Sigmoid colon (tissue), 7 donors: ENCODE results near the gene AKAP8. TPM values are rescaled to one million over a fixed set of nuclear protein-coding genes. Genes with fewer than 3 reads are reported as not detected.
"Not testable (repeated sequence)": the region's sequence is repeated elsewhere in the genome, so short reads cannot be mapped to it uniquely, and the experiment has no call there.

Experiments
- DNase-seq: peaks from one replicate; pipeline ENCODE4 v3.0.0-alpha.2; 2019
- H3K27ac ChIP-seq, 4 donors: fragments of 200-600 bp; sonication (generic); one replicate each; pipeline ENCODE4 v1.5.1; 2016 to 2019; ENCODE audit warnings: mild to moderate bottlenecking in 1 of 4
- H3K27me3 ChIP-seq, 3 donors: fragments of 200-600 bp; sonication (generic); one replicate each; pipeline ENCODE4 v1.5.1; 2019; ENCODE audit warnings: mild to moderate bottlenecking in 1 of 3
- H3K36me3 ChIP-seq, 4 donors: fragments of 200-600 bp; sonication (generic); one replicate each; pipeline ENCODE4 v1.5.1; 2016 to 2019
- H3K4me1 ChIP-seq, 4 donors: fragments of 200-600 bp; sonication (generic); one replicate each; pipeline ENCODE4 v1.5.1; 2017 to 2019
- H3K4me3 ChIP-seq, 4 donors: fragments of 200-600 bp; sonication (generic); one replicate each; pipeline ENCODE4 v1.5.1; 2017 to 2019; ENCODE audit warnings: mild to moderate bottlenecking in 2 of 4, moderate library complexity in 1 of 4
- H3K9me3 ChIP-seq, 4 donors: fragments of 200-600 bp in 3 of 4; sonication (generic) in 3 of 4; one replicate each; pipeline versions ENCODE4 v1.5.1 to v1.6.1; 2013 to 2019
- EP300 ChIP-seq, 4 donors: sonication (generic); formaldehyde crosslinking; IDR thresholded peaks; one replicate each; pipeline ENCODE4 v1.6.1; 2017; ENCODE audit warnings: antibody characterized with exemption in 4 of 4
- POLR2A ChIP-seq, 2 donors: fragments of 450-650 bp; IDR thresholded peaks; one replicate each; pipeline ENCODE4 v1.6.1; 2016; ENCODE audit warnings: antibody characterized with exemption in 2 of 2, mild to moderate bottlenecking in 2 of 2, moderate library complexity in 2 of 2
- POLR2AphosphoS5 ChIP-seq, 4 donors: sonication (generic); formaldehyde crosslinking; IDR thresholded peaks; one replicate each; pipeline ENCODE4 v1.6.1; 2017; ENCODE audit warnings: antibody characterized with exemption in 4 of 4
- WGBS, 2 donors: extraction: QIAGEN DNeasy Blood & Tissue Kit; methylation state at CpG; one replicate each; pipeline ENCODE4 v1.1.7; 2013; 5-methylcytosine and 5-hydroxymethylcytosine counted together
- intact Hi-C: fragments of 100-400 bp; cut with DNase I; formaldehyde crosslinking; loops from one replicate; pipeline ENCODE4 v1.15.1; 2023
- polyA plus RNA-seq, 3 donors: library from polyadenylated mRNA; stranded (reverse); fragments of 200-250 nt; gene quantifications; one replicate each; pipeline ENCODE4 v1.2.3, GENCODE V29; 2013
- total RNA-seq, 4 donors: library from RNA; depleted of rRNA; stranded (reverse); fragments of >200 nt; gene quantifications; one replicate each; pipeline ENCODE4 v1.1.0, GENCODE V29; 2016
- TF ChIP-seq, protein P1 (sequence below), 4 experiments: fragments of 450-650 bp in 3 of 4; fragments of 200-600 bp in 1 of 4; IDR thresholded peaks; one replicate each; pipeline ENCODE4 v1.5.1; 2016 to 2019; ENCODE audit warnings: antibody characterized with exemption in 4 of 4, mild to moderate bottlenecking in 3 of 4, moderate library complexity in 2 of 4
- donor health status: healthy with polysubstance abuse.
- donor health status: Bipolar disorder and iron deficiency.
- donor health status: healthy.

The AKAP8 gene
- total and polyA plus RNA-seq, 7 donors, result 11.4 to 43.8 (median 19.8) TPM

- Histone ChIP-seq H3K27me3 (no peaks in the 10 kb centered on the region), H3K9me3 (no peaks in the 10 kb centered on the region), H3K4me3 (no peak overlapping the region), H3K36me3 (peaks cover 55 to 100% (median 82%) of the 10 kb centered on the region in 4 donors), H3K4me1 (peaks cover 0 to 9% (median 5%) of the 10 kb centered on the region in 4 donors), H3K27ac (no peak overlapping the region)
- TF ChIP-seq, protein P1, sequence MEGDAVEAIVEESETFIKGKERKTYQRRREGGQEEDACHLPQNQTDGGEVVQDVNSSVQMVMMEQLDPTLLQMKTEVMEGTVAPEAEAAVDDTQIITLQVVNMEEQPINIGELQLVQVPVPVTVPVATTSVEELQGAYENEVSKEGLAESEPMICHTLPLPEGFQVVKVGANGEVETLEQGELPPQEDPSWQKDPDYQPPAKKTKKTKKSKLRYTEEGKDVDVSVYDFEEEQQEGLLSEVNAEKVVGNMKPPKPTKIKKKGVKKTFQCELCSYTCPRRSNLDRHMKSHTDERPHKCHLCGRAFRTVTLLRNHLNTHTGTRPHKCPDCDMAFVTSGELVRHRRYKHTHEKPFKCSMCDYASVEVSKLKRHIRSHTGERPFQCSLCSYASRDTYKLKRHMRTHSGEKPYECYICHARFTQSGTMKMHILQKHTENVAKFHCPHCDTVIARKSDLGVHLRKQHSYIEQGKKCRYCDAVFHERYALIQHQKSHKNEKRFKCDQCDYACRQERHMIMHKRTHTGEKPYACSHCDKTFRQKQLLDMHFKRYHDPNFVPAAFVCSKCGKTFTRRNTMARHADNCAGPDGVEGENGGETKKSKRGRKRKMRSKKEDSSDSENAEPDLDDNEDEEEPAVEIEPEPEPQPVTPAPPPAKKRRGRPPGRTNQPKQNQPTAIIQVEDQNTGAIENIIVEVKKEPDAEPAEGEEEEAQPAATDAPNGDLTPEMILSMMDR (IDR thresholded peaks at IDR 0.05), result no peak
- TF ChIP-seq EP300 (IDR thresholded peaks at IDR 0.05) (no peak), POLR2AphosphoS5 (IDR thresholded peaks at IDR 0.05) (no peak), POLR2A (IDR thresholded peaks at IDR 0.05) (no peak)
- 96% methylated on average over 35 of the region's 35 CpGs for WGBS, 2 donors
- DNase-seq, result no peak
- intact Hi-C loops, result no loop called here
Observed at GRCh38 chr19:15368798-15369593, 10.6 kb downstream of the AKAP8 start.

DNA sequence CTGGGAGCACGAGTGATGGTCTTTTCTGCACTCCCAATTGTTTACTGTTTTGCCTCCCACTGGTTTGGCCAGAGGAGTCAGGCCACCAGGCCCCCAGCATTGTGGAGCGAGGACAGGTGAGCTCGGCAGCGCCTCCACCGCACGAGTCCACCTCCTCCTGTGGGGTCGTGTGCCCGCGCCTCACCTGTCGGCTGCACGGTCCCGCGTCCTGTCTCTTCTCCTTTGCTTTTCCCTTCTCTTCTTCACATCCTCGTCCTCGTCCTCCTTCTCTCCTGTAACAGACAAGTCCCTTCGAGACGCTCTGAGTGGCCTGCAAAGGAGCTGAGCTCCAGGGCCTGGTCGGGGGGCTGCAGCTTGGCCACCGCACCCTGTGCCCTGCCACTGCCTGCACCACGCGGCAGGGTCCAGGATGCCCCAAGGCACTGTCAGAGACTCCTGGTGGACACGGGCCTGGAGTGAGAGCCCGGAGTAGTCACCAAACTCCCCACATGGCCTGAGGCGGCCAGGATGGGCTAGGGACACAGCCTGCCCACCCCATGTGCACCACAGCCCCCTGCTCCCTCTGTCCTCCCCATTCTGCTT, 11.4 kb downstream of the AKAP8 start:
- Histone ChIP-seq H3K4me1 (peaks cover 0 to under 1% (median 0%) of the 10 kb centered on the region in 4 donors), H3K27ac (no peak overlapping the region), H3K36me3 (peaks cover 55 to 91% (median 74%) of the 10 kb centered on the region in 4 donors), H3K9me3 (no peaks in the 10 kb centered on the region), H3K4me3 (no peak overlapping the region), H3K27me3 (no peaks in the 10 kb centered on the region)
- no peak for TF ChIP-seq EP300 (IDR thresholded peaks at IDR 0.05)
- TF ChIP-seq POLR2A (IDR thresholded peaks at IDR 0.05), result no peak
- TF ChIP-seq, protein P1 (IDR thresholded peaks at IDR 0.05), result no peak
- TF ChIP-seq POLR2AphosphoS5 (IDR thresholded peaks at IDR 0.05), result no peak
- intact Hi-C loops, result no loop called here
- DNase-seq, result no peak
- WGBS, 2 donors, result 95 to 96% methylated on average over 24 of the region's 24 CpGs

- Histone ChIP-seq H3K27ac (no peak overlapping the region), H3K9me3 (no peaks in the 10 kb centered on the region), H3K4me3 (no peak overlapping the region), H3K27me3 (no peaks in the 10 kb centered on the region), H3K4me1 (no peaks in the 10 kb centered on the region), H3K36me3 (peaks cover 50 to 84% (median 68%) of the 10 kb centered on the region in 4 donors)
- 77 to 87% methylated on average over 3 of the region's 3 CpGs for WGBS, 2 donors
- TF ChIP-seq POLR2A (IDR thresholded peaks at IDR 0.05) (no peak), EP300 (IDR thresholded peaks at IDR 0.05) (no peak), POLR2AphosphoS5 (IDR thresholded peaks at IDR 0.05) (no peak)
- TF ChIP-seq, protein P1 (IDR thresholded peaks at IDR 0.05), result no peak
- DNase-seq, result no peak
- intact Hi-C loops, result no loop called here
Observed at GRCh38 chr19:15367439-15367838, 12.1 kb downstream of the AKAP8 start.

GRCh38 chr19:15365264-15365663, 14.3 kb downstream of the AKAP8 start:
- 97% methylated on average over 6 of the region's 6 CpGs for WGBS, 2 donors
- TF ChIP-seq, protein P1 (IDR thresholded peaks at IDR 0.05), result no peak
- TF ChIP-seq POLR2A (IDR thresholded peaks at IDR 0.05) (no peak), POLR2AphosphoS5 (IDR thresholded peaks at IDR 0.05) (no peak), EP300 (IDR thresholded peaks at IDR 0.05) (no peak)
- Histone ChIP-seq H3K36me3 (peaks cover 43 to 82% (median 58%) of the 10 kb centered on the region in 4 donors), H3K4me1 (no peaks in the 10 kb centered on the region), H3K4me3 (no peak overlapping the region), H3K9me3 (no peaks in the 10 kb centered on the region), H3K27ac (no peak overlapping the region), H3K27me3 (no peaks in the 10 kb centered on the region)
- intact Hi-C loops, result no loop called here
- DNase-seq, result no peak

- H3K36me3 ChIP-seq, result peaks cover 37 to 82% (median 54%) of the 10 kb centered on the region in 4 donors
- H3K27me3 ChIP-seq, H3K9me3 ChIP-seq, DNase-seq, H3K27ac ChIP-seq, intact Hi-C loops, H3K4me3 ChIP-seq, H3K4me1 ChIP-seq: not testable (repeated sequence)
- WGBS, 2 donors, result 51 to 71% methylated on average over 3 of the region's 3 CpGs
Observed at GRCh38 chr19:15363791-15364190, 15.8 kb downstream of the AKAP8 start.

DNA sequence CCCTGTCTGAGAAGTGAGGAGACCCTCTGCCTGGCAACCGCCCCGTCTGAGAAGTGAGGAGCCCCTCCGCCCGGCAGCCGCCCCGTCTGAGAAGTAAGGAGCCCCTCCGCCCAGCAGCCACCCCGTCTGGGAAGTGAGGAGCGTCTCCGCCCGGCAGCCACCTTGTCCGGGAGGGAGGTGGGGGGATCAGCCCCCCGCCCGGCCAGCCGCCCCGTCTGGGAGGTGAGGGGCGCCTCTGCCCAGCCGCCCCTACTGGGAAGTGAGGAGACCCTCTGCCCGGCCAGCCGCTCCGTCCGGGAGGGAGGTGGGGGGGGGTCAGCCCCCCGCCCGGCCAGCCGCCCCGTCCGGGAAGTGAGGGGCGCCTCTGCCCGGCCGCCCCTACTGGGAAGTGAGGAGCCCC, 16.5 kb downstream of the AKAP8 start:
- H3K27ac ChIP-seq, H3K27me3 ChIP-seq, H3K4me1 ChIP-seq, H3K4me3 ChIP-seq, intact Hi-C loops, H3K9me3 ChIP-seq, DNase-seq: not testable (repeated sequence)
- peaks cover 32 to 82% (median 54%) of the 10 kb centered on the region in 4 donors for H3K36me3 ChIP-seq
- 95 to 97% methylated on average over 30 of the region's 30 CpGs for WGBS, 2 donors

DNA sequence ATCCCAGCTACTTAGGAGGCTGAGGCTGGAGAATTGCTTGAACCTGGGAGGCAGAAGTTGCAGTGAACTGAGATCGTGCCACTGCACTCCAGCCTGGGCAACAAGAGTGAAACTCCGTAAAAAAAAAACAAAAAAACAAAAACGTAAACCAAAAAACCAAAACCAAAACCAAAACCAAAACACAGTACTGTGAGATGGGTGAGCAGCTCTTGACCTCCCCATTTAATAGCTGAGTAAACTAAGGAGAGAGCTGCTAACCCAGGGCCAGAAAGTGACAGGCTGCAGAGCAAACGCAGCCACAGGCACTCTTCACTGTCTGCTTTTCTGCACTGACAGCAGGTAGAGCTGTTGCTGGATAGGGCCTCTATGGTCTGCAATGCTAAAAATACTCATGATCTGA, 19.6 kb downstream of the AKAP8 start:
- H3K27me3 ChIP-seq, intact Hi-C loops, H3K9me3 ChIP-seq, H3K27ac ChIP-seq, H3K4me1 ChIP-seq, H3K4me3 ChIP-seq, DNase-seq: not testable (repeated sequence)
- WGBS, 2 donors, result 69 to 82% methylated on average over 4 of the region's 4 CpGs
- H3K36me3 ChIP-seq, result peaks cover 33 to 82% (median 54%) of the 10 kb centered on the region in 4 donors
